Measurements from ENCODE around the gene GABRB1. TPM values are rescaled to one million over a fixed set of nuclear protein-coding genes. Genes with fewer than 3 reads are reported as not detected.

The GABRB1 gene
- total and polyA plus RNA-seq, 2 experiments from 2014 or later: 0.26 to 0.97 TPM

GRCh38 chr4:47040828-47041227 lies 9.5 kb downstream of the GABRB1 start:
- ATAC-seq (no peak), DNase-seq (ENCODE audit: low spot score) (no peak)
- no peaks in the 10 kb centered on the region for H3K4me1 ChIP-seq (ENCODE audit: insufficient read depth)
- no peak overlapping the region for H3K27ac Mint-ChIP-seq
- H3K4me2 ChIP-seq: no peak overlapping the region
- no peaks in the 10 kb centered on the region for H3K36me3 Mint-ChIP-seq (ENCODE audit: low read depth)
- no peaks in the 10 kb centered on the region for H3K9me3 Mint-ChIP-seq
- no peak overlapping the region for H2AFZ ChIP-seq
- no peaks in the 10 kb centered on the region for H3K36me3 ChIP-seq (ENCODE audit: insufficient read depth)
- no peak overlapping the region for H3K27ac ChIP-seq (ENCODE audit: low read depth)
- no peaks in the 10 kb centered on the region for H3K79me2 ChIP-seq (replicated peaks; ENCODE audit: insufficient read depth)
- H3F3A ChIP-seq (replicated peaks; ENCODE audit: low read depth): no peaks in the 10 kb centered on the region
- 0 out of 3 replicates have a peak, but pooled peaks cover 2% of the 10 kb centered on the region for H3K4me1 Mint-ChIP-seq
- no peaks in the 10 kb centered on the region for H3K9me2 ChIP-seq (ENCODE audit: insufficient read depth)
- no peak overlapping the region for H3K4me3 Mint-ChIP-seq
- no peaks in the 10 kb centered on the region for H3K27me3 ChIP-seq (ENCODE audit: insufficient read depth)
- H3K4me3 ChIP-seq: no peak overlapping the region
- TF ChIP-seq POLR2AphosphoS5 (IDR thresholded peaks at IDR 0.05; ENCODE audit: low read depth) (no peak), ZNF331 (CRISPR knock-in tag; IDR thresholded peaks at IDR 0.05; ENCODE audit: low read depth) (no peak), ZNF462 (CRISPR knock-in tag; IDR thresholded peaks at IDR 0.05) (no peak), EZH2 (IDR thresholded peaks at IDR 0.05; ENCODE audit: low read depth, unreplicated experiment) (no peak), EZH2phosphoT487 (IDR thresholded peaks at IDR 0.05; ENCODE audit: unreplicated experiment) (no peak), CTCF (conservative IDR thresholded peaks at IDR 0.05; ENCODE audit: low read depth in 2 of 2) (no peak), CREB1 (CRISPR knock-in tag; IDR thresholded peaks at IDR 0.05; ENCODE audit: low read depth) (no peak)
- no peaks in the 10 kb centered on the region for H3K27me3 Mint-ChIP-seq (ENCODE audit: insufficient read depth, low read depth, poor library complexity)
- no peaks in the 10 kb centered on the region for H4K20me1 ChIP-seq (replicated peaks; ENCODE audit: insufficient read depth)

Measured in GM23338 (cell line).